Measurements from ENCODE around the gene PSMB2.

PSMB2 gene

DNA sequence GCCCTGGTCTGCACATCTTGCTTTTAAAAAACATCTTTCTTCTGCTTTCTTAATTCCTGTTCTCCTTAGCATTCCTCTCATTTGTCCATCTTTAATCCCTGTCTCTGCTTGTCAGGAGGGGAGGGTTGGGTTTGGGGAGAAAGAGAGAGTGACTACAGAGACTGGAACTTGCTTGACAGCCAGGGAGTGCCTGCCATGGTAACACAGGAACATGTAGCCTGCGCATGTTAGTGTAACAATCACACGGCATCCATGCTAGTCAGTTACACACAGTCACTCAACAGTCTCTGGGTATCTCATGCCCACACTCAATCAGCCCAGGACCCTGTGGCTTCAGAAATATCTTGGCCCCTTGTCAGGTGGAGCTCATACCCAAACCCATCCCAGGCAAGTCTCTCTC, 69.0 kb downstream of the PSMB2 start:
- no peak for DNase-seq (ENCODE audit: low read depth, low spot score)

DNA sequence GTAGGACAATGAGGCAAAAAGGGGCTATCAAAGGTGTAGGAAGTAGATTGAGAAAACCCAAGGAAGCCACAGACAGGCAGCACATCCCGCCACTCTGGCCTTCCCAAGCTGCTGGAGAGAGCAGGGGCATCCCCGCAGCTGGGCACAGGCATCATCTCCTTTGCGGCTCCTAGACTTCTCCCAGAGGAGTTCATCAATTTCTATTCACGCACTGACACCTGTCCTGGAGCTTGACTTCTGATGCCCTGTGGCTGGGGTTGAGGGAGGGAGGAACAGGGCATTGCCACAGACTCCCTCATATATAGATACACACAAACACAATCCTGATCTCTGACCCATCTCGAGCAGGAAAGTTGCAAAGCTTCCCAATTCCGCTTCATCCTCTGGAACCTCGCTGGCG, 70.1 kb downstream of the PSMB2 start:
- no peak for DNase-seq (ENCODE audit: low read depth, low spot score)

DNA sequence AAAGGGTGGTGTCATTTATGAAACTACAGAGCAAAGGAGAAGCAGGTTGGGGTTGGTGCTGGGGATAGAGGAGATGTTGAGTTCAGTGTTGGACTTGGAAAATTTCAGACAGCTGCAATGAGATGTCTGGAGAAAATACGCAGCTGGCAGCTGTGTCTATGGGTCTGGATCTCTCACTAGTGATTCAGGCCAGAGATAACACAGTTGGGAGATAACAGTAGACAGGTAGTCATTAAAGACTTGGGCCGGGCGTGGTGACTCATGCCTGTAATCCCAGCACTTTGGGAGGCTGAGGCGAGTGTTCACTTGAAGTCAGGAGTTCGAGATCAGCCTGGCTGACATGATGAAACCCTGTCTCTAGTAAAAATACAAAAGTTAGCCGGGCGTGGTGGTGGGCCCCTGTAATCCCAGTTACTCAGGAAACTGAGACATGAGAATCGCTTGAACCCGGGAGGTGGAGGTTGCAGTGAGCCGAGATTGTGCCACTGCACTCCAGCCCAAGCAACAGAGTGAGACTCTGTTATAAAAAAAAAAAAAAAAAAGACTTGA, 70.7 kb downstream of the PSMB2 start:
- DNase-seq (ENCODE audit: low read depth, low spot score), result no peak

DNA sequence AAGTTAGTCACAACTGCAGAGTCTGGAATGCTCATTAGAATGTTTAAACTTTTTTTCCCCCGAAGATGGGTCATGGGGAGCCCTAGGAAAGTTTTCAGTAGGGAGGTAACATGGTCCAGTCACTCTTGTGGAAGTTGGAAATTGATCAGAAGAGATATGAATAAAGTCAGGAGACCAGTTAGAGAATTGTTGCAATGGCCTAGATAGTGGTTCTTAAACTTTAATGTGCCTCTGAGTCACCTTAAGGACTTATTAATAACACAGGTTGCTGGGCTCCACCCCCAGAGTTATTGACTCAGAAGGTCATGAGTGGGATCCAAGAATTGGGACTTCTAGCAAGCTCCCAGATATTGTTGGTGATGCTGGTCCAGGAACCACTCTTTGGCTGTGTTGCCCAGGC, 71.4 kb downstream of the PSMB2 start:
- no peak for DNase-seq (ENCODE audit: low read depth, low spot score)

DNA sequence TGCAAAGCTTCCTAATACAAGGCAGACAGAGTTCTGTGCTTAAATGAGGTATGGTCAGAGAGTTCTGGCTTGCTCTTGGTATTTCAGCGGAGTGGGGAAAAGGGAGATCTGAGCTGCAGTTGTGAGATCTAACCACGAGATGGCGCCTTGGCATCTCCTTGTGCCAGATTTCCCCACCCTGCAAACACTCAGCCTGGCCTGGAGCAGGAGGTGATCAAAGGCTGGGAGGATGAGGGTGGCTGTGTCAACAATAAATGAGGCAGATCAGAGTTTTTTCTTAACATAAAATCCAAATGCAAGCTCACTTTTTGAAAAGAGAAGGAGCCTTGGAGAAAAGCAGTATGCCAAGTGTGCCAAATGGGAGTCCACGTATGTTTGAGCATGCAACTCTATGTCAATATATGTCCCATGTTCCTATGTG, 72.3 kb downstream of the PSMB2 start:
- DNase-seq (ENCODE audit: low read depth, low spot score), result peak; percentile 55

DNA sequence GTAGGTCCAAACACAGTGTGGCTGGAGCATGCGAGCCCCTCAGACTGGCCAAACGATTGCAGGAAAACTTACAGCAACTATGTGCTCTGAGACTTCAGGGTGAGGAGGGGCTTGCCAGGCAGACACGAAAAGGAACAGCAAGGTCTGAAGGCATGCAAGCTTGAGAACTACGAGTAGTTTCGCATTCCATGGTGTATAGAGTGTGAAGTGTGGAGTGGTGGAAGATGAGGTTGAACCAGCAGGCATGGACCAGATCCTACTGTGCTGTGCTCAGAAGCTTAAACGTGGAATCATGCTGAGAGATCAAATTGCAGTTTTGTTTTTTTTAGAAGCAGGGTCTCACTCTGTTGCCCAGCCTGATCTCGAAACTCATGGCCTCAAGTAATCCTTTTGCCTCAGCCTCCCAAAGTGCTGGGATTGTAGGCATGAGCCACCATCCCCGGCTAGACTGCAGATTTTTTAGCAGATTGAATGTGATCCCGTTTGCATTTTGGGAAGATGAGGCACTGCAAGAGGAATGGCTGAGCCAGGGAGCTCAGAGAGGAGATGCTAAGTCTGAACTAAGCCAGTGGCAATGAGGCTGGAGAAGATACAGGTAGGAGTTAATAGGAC, 73.3 kb downstream of the PSMB2 start:
- DNase-seq (ENCODE audit: low read depth, low spot score), result no peak

DNA sequence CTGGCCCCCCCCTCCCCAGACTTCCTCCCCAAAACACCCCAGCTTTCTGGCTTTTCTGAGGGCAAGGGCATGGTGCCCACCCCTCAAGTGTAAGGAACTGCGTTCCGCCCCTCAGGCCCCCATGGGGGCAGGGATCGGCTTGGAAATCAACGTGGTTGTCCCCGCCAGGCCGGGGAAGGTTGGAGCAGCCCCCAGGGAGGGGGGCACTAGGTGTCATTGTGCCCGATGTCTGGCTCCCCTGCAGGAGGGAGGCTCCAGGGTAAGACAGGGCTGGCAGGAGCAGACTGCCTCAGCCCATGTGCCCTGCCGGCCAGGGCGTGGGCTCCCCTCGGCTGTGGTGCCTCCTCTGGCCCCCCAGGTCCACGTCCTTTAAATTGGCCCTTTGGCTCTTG, 75.6 kb downstream of the PSMB2 start:
- no peak for DNase-seq (ENCODE audit: low read depth, low spot score)

DNA sequence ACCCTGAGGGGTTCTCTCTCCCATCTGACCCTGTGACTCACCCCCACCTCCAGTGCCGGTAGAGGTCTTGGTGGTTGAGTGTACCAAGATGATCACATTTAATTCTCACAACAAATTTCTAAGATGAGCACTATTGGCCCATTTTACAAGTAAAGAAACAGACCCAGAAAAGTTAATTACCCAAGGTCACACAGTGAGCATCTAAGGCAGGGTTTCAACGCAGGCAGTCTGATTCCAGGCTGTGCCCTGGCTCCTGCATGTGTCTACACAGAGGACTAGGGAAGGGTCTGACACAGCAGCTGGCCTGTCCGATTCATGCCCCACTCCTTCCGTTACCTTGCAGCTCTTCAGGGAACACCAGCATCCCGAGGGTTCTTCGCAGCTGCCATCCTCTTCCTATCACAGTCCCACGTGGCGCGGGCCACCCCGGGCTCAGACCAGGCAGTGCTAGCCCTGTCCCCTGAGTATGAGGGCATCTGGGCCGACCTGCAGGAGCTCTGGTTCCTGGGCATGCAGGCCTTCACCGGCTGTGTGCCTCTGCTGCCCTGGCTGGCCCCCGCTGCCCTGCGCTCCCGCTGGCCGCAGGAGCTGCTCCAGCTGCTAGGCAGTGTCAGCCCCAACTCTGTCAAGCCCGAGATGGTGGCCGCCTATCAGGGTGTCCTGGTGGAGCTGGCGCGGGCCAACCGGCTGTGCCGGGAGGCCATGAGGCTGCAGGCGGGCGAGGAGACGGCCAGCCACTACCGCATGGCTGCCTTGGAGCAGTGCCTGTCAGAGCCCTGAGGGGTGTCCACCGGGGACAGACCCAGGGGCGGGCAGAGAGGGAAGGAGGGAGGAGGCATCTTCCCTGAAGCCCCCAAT, 76.2 kb downstream of the PSMB2 start:
- no peak for DNase-seq (ENCODE audit: low read depth, low spot score)

DNA sequence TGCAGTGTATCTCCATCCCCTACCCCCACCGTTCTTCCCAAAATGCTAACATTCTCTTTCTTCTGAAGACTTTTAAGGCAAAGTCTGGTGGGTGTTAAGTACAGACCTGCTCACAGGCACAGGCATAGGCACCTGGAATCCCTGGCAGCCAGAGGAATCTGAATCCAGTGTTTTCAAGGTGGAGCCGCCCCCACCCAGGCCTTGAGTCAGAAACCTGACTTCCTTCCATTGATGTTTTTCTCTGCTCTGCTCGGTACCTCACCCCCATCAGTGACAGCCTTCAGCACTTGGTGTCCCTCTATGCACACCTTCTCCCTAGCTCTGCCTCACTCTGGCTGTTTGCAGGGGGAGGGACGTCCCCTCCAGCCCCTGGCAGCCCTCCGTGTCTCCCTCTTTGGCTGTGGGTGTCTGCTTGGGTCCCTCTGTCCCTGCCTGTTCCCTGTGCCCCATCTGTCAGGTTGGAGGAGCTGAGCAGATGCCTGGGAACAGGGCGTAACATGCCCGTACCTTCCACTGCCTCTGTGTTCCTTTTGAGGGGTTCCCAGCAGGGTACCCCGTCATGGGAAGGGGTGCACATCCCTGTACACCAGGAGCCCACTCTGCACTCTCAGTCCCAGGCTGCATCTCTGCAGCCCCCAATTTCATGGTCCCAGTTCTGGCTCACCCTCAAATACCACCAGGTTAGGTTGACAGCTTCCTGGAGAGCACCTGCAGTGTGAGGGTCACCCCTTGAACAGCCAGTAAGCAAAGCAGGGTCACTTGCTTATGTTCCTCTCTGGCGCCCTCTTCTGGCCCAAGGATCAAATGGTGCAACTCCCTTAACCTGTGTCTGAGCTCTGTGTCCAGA, 77.1 kb downstream of the PSMB2 start:
- peak; percentile 62 for DNase-seq (ENCODE audit: low read depth, low spot score)

DNA sequence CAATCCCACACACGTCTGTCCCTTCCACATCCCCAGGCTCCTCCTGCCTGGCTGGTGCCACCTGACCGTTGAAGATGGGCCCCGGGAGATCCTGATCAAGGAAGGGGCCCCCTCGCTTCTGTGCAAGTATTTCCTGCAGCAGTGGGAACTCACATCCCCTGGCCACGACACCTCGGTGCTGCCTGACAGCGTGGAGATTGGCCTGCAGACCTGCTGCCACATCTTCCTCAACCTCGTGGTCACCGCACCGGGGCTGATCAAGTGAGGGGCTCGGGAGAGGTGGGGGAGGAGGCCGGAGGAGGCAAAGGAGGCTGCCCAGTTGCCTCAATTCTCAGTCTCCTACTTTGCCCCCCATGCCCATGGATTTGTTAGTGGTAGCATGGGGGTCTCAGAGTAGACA, 78.2 kb downstream of the PSMB2 start:
- no peak for DNase-seq (ENCODE audit: low read depth, low spot score)

DNA sequence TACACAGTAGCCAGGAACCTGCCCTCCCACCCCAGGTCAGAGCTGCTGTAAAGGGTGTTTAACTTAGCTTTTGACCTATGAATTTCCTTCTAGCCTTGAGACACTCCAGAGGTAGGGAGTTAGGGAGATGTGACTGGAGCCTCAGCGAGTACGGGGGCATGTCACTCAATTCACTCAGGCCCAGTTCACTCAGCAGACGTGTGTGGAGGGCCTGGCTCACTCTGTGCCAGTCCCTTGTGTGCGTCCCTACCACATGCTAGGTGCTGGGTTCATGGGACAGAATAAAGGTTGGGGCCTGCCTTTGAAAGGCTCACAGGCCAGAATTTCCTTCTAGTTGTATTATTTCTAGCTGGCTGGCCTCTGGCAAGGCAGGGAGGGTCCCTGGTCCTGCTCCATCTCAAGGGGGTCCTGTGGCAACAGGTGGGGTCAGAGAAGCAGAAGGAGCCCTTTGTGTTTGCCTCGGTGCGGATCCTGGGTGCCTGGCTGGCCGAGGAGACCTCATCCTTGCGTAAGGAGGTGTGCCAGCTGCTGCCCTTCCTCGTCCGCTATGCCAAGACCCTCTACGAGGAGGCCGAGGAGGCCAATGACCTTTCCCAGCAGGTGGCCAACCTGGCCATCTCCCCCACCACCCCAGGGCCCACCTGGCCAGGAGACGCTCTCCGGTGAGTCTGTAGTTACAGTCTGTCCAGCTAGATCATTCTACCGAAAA, 79.2 kb downstream of the PSMB2 start:
- no peak for DNase-seq (ENCODE audit: low read depth, low spot score)

DNA sequence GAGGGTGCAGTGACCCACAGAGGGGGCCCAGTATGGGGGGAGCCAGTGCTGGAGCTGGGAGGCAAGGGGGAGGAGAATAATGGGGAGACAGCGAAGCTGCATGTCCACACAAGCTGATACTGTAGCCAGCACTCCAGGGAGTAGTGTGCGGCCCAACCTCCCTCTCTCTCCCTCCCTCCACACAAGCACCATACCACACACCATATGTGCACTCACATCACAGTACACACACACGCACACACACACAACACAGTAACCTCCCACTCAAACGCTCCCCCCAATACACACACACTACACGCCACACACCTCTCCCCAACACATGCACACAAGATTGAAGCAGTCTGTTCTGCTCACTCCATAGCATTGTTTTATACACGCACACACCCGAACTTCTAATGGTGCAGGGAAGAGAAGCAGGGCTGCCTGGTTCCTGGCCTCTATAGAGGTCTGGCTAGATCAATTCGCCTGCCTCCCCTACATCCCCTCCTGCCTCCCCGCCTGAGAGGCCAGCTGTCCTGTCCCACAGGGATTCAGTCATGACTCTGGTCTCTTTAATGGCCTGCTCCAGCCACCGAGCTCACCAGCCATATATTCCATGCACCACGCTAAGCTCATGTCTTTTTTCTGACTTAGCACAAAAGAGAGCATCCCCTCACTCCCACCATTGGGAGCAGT, 79.9 kb downstream of the PSMB2 start:
- no peak for DNase-seq (ENCODE audit: low read depth, low spot score)

DNA sequence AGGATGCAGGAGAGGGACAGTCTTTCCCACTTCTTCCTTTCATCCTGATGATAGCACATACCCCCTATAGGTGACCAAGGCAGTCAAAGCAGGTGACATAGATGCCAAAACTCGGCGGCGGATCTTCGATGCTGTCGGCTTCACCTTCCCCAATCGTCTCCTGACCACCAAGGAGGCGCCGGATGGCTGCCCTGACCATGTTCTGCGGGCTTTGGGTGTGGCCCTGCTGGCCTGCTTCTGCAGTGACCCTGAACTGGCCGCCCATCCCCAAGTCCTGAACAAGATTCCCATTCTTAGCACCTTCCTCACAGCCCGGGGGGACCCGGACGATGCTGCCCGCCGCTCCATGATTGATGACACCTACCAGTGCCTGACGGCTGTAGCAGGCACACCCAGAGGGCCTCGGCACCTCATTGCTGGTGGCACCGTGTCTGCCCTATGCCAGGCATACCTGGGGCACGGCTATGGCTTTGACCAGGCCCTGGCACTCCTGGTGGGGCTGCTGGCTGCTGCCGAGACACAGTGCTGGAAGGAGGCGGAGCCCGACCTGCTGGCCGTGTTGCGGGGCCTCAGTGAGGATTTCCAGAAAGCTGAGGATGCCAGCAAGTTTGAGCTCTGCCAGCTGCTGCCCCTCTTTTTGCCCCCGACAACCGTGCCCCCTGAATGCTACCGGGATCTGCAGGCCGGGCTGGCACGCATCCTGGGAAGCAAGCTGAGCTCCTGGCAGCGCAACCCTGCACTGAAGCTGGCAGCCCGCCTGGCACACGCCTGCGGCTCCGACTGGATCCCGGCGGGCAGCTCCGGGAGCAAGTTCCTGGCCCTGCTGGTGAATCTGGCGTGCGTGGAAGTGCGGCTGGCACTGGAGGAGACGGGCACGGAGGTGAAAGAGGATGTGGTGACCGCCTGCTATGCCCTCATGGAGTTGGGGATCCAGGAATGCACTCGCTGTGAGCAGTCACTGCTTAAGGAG, 80.8 kb downstream of the PSMB2 start:
- no peak for DNase-seq (ENCODE audit: low read depth, low spot score)

DNA sequence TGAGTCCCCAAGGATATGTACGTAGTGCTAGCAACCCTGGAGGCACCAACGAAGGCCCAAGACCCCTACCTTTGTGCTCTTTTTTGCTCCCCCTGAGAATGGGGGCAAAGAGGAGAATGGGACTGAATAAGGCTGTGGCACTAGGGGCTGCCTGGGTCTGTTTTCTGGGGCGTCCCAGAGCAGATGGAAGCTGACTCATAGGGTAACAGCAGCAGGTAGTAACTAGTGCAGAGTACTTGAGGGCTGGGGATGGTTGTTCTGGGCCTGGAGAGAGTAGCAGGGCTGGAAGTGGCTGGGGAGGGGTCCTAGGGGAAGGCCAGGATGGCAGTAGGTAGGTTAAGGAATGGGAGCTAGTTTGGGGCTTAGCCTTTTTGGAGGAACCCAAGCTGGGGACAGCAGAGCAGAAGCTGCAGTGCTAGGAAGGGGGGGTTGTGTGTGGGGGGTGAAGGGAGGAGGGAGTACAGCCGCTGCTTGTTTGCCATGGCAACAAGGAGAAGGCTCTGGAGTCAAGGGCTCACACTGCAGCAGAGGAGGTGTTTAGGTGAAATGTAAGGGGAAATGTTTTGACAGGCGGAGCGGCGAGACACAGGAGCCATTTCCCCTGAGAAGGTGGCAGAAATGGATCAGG, 81.9 kb downstream of the PSMB2 start:
- no peak for DNase-seq (ENCODE audit: low read depth, low spot score)

DNA sequence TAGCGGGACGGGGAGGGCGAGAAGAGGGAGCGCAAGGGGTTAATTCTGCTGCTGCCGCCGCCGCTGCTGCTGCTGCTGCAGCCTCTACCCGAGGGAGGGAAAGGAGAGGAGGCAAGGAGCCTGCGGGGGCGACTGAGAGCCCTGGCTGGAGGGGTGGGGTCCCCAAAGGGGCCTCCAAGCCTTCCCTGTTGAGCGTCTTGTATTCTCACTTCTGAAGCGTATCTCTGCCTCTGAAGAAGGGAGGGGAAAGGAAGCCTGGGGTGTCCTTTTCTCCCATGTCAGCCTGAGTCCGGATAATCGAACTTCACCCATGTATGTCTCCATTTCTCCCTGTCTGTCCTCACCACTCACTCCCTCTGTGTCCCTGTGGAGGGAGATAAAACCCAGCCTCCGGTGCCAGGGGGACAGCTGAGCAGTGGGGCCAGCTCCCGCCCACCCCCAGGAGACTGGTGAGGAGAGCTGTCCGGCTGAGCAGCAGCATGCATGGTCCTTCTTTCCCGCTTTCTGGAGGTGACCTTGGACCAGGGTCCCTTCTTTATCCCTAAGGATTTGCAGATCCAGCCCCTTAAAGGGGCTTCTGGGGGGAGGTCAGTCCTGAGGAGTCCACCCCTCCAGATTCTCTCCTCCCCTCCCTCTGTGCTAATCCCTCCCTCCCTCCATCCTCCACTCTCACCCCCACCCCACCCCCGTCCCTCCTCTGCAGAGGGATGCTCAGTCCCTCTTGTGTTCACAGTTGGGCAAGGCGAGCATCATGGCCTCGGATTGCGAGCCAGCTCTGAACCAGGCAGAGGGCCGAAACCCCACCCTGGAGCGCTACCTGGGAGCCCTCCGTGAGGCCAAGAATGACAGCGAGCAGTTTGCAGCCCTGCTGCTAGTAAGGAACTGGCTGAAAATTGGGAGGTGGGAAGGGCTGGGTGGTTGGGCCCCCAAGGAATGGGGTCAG, 82.7 kb downstream of the PSMB2 start:
- DNase-seq (ENCODE audit: low read depth, low spot score), result no peak

DNA sequence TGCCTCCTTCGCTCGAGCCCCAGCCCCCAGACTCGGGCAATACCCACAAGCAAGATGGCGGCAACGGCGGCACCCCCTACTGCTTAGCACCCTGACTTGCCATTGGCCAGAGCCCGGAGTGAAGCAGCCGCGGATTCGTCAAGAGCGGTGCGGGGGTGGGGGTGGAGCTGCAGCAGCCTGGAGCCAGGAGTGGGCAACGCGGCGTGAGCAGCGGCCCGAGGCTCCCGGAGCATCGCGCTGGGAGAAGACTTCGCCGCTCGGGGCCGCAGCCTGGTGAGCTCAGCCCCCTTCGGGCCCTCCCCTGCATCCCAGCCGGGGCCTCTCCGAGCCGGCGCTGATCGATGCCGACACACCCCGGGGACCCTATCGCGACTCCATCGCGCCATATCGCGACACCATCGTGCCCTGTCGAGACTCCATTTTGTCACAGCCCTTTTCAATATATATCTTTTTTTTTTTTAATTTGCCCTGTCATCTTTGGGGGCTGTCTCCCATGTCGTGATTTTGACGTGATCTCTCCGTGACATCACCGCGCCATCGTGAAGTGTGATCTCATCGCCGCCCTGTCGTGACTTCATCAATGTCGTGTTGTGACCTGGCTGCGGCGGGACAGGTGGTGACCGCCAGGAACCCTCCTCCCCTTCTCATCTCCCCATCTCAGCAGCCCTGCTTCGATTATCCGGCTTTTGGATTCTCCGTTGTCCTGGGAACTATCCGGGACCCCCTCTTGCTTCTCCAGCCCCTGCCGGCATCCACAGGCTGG, 83.5 kb downstream of the PSMB2 start, which contains the start of gene NCDN:
Gene NCDN, plus strand, starts transcription at position 189 of the 763 bp plus-strand sequence. Its CDS starts 392 bp downstream, at position 581.
- DNase-seq (ENCODE audit: low read depth, low spot score), result peak; percentile 99

DNA sequence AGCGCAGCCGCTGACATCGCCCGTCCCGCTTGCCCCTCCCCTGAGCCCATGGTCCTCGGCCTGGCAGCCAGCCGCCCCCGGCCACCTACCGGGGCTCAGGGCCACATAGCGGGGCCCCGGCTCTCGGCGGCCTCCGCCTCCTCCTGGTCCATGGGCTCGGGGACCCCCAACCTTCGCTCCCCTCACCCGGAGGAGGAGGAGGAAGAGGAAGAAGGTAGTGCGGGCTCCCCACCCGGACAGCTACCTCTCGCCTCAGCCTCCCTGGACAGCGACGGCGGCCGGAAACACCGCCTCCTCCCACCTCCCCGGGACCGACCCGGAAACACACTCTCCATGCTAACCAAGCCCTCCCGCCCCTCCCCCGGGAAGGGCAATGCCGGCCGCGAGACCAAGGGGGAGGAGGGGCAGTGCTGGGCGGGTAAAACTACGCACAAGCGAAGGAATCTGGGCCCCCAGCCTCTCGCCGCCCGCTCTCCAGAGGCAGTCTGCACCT, 84.2 kb downstream of the PSMB2 start, which contains the start of gene KIAA0319L:
Gene KIAA0319L, minus strand, starts transcription at position 286 of the 493 bp plus-strand sequence. CDS start 2,912 bp downstream, outside the sequence.
- no peak for DNase-seq (ENCODE audit: low read depth, low spot score)
